PC-9 (cell line): ENCODE measurements around the gene LPAR1. TPM values are rescaled to one million over a fixed set of nuclear protein-coding genes. Genes with fewer than 3 reads are reported as not detected.

Source experiments
- BruUV-seq: library from RNA; stranded (reverse); fragments of 400-500 nt; replicated peaks from 2 replicates; lab custom pipeline; 2021; lab: Mats Ljungman, UMichigan
- CTCF ChIA-PET: fragments of 300-600 bp; sonication (Branson Sonifier 250); formaldehyde crosslinking; loops from one replicate; lab custom pipeline; 2022; ENCODE audit warnings: antibody characterized with exemption; lab: Charles Lee
- POLR2A ChIA-PET: fragments of 300-600 bp; sonication (Branson Sonifier 250); formaldehyde crosslinking; loops from one replicate; lab custom pipeline; 2022; ENCODE audit warnings: antibody characterized with exemption; ENCODE audit not compliant: unreplicated experiment; lab: Charles Lee
- DNase-seq, 2 experiments: peaks; one replicate each; pipeline versions ENCODE4 v3.0.0 to v3.0.0-alpha.2; 2015 to 2022; ENCODE audit warnings: mixed read lengths in 1 of 2
- H2AFZ ChIP-seq: fragments of 200-600 bp; sonication (generic); 2 replicates; pipeline ENCODE4 v1.8.1; 2017; ENCODE audit warnings: antibody characterized with exemption
- H3F3A ChIP-seq: fragments of 200-600 bp; sonication (generic); 2 replicates; pipeline ENCODE4 v1.8.1; 2017; ENCODE audit warnings: antibody characterized with exemption, mild to moderate bottlenecking, low read depth; ENCODE audit not compliant: insufficient read depth
- H3K27ac ChIP-seq: fragments of 200-600 bp; sonication (generic); 2 replicates; pipeline ENCODE4 v1.6.1; 2016; ENCODE audit warnings: mixed run types
- H3K27me3 ChIP-seq: fragments of 200-600 bp; sonication (generic); 2 replicates; pipeline ENCODE4 v1.6.1; 2016; ENCODE audit warnings: low read depth, mixed run types; ENCODE audit not compliant: insufficient read depth
- H3K36me3 ChIP-seq: fragments of 200-600 bp; sonication (generic); 2 replicates; pipeline ENCODE4 v1.6.1; 2016; ENCODE audit warnings: low read depth, mixed run types
- H3K4me1 ChIP-seq: fragments of 200-600 bp; sonication (generic); replicated peaks from 2 replicates; pipeline ENCODE4 v1.6.1; 2016; ENCODE audit warnings: mixed run types; ENCODE audit not compliant: insufficient read depth
- H3K4me2 ChIP-seq: fragments of 200-600 bp; sonication (generic); 2 replicates; pipeline ENCODE4 v1.6.1; 2017; ENCODE audit warnings: mixed run types
- H3K4me3 ChIP-seq: fragments of 200-600 bp; sonication (generic); 2 replicates; pipeline ENCODE4 v1.6.1; 2016; ENCODE audit warnings: mixed run types
- H3K79me2 ChIP-seq: fragments of 200-600 bp; sonication (generic); 2 replicates; pipeline ENCODE4 v1.6.1; 2017; ENCODE audit warnings: low read depth, mixed run types
- H3K9me2 ChIP-seq: fragments of 200-600 bp; sonication (generic); 2 replicates; pipeline ENCODE4 v1.8.1; 2017; ENCODE audit warnings: mild to moderate bottlenecking; ENCODE audit not compliant: insufficient read depth
- H3K9me3 ChIP-seq: fragments of 200-600 bp; sonication (generic); 2 replicates; pipeline ENCODE4 v1.8.1; 2016; ENCODE audit warnings: low read depth; ENCODE audit not compliant: insufficient read depth
- H4K20me1 ChIP-seq: fragments of 200-600 bp; sonication (generic); 2 replicates; pipeline ENCODE4 v1.8.1; 2017; ENCODE audit not compliant: insufficient read depth
- EZH2 ChIP-seq: fragments of 200-600 bp; sonication (generic); IDR thresholded peaks from 2 replicates; pipeline ENCODE4 v1.8.0; 2017; ENCODE audit warnings: antibody characterized with exemption, low read depth
- intact Hi-C: fragments of 100-400 bp; cut with micrococcal nuclease; formaldehyde crosslinking; loops from one replicate; pipeline ENCODE4 v1.10.0; 2022; ENCODE audit not compliant: unreplicated experiment
- total RNA-seq: library from RNA; stranded (reverse); gene quantifications from 2 replicates; pipeline ENCODE4 v1.2.3, GENCODE V29; 2021
- TF ChIP-seq, protein P1 (sequence below): fragments of 200-600 bp; sonication (generic); conservative IDR thresholded peaks from 2 replicates; pipeline ENCODE4 v1.6.1; 2017; ENCODE audit warnings: mixed run types, antibody characterized with exemption, mild to moderate bottlenecking, moderate library complexity

LPAR1 gene
- total RNA-seq, 1 experiment from 2014 or later, result 11.8 TPM

DNA sequence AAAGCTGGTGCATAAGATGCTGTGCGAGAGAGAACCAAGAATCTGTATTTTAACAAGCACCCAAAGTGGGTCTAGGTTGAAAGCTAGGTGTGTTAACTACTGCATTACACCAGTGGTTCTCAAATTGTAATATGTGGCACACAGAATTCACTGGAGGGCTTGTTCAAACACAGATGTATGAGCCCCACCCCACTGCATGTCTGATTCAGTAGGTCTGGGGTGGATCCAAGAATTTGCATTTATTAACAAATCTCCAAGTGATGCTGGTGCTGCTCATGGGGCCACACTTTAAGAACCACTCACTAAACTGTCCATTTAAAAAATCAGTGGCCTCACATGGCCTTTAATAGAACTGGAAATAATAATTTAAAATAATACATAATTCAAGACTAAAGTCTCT lies 40.4 kb downstream of the LPAR1 start:
- CTCF ChIA-PET, result no interaction called here

DNA sequence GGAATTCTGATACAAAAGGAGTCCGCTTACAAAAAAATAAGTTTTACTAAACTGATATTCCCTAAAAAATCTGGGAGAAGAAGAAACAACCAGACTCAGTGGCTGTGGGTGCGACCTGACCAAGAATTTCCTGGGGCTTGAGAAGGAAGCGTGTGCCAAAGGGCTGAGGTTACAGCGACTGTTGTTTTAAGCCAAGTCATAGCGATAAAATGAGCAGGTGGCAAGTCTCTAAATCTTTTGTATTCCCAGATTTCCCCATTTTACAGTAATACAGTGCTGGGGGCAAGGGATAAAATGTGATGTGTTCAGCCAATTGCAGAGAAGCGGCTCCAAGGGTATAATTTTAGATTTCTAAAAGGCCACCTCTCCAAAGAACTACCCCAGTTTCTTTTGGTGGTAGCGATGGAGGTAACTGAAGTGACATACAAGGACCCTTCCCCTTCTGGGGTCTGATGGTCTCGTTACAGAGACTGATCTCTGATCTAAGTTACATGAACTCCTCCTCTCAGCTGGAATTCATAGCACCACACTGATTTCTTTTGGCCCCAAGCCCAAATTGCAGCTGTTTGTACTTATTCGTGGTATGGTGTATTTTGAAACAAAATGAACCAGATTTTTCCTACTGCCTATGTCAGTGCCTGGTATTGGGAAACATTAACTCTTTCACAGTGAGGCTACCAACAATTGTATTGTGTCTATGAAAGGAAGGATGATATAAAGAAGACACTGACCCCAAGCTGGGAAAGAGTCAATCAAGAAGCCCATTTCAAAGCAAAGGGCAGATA lies 41.6 kb downstream of the LPAR1 start:
- POLR2A ChIA-PET, result no interaction called here
- Histone ChIP-seq H3F3A (no peaks in the 10 kb centered on the region), H3K36me3 (no peaks in the 10 kb centered on the region), H3K9me2 (no peaks in the 10 kb centered on the region), H3K9me3 (no peaks in the 10 kb centered on the region), H3K27me3 (no peaks in the 10 kb centered on the region), H3K4me2 (no peak overlapping the region), H3K27ac (no peak overlapping the region), H3K79me2 (no peaks in the 10 kb centered on the region), H3K4me1 (no peaks in the 10 kb centered on the region), H4K20me1 (no peaks in the 10 kb centered on the region), H2AFZ (no peak overlapping the region), H3K4me3 (no peak overlapping the region)
- CTCF ChIA-PET, result no interaction called here
- intact Hi-C loops, result no loop called here
- DNase-seq, result no peak
- no TSS peak for BruUV-seq
- TF ChIP-seq EZH2, result no peak
- TF ChIP-seq, protein P1, sequence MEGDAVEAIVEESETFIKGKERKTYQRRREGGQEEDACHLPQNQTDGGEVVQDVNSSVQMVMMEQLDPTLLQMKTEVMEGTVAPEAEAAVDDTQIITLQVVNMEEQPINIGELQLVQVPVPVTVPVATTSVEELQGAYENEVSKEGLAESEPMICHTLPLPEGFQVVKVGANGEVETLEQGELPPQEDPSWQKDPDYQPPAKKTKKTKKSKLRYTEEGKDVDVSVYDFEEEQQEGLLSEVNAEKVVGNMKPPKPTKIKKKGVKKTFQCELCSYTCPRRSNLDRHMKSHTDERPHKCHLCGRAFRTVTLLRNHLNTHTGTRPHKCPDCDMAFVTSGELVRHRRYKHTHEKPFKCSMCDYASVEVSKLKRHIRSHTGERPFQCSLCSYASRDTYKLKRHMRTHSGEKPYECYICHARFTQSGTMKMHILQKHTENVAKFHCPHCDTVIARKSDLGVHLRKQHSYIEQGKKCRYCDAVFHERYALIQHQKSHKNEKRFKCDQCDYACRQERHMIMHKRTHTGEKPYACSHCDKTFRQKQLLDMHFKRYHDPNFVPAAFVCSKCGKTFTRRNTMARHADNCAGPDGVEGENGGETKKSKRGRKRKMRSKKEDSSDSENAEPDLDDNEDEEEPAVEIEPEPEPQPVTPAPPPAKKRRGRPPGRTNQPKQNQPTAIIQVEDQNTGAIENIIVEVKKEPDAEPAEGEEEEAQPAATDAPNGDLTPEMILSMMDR, result no peak

More for the DNA sequence above, 40.4 kb downstream of the LPAR1 start:
- intact Hi-C loops, result no loop called here
- Histone ChIP-seq H3K4me2 (no peak overlapping the region), H4K20me1 (no peaks in the 10 kb centered on the region), H3K4me3 (no peak overlapping the region), H3K36me3 (no peaks in the 10 kb centered on the region), H3K4me1 (no peaks in the 10 kb centered on the region), H3K27me3 (no peaks in the 10 kb centered on the region), H2AFZ (no peak overlapping the region), H3F3A (no peaks in the 10 kb centered on the region), H3K9me2 (no peaks in the 10 kb centered on the region; the same call in 1 of the 2 replicates), H3K79me2 (no peaks in the 10 kb centered on the region), H3K27ac (no peak overlapping the region), H3K9me3 (no peaks in the 10 kb centered on the region)
- TF ChIP-seq EZH2, result no peak
- TF ChIP-seq, protein P1, result no peak
- DNase-seq, result no peak
- BruUV-seq, result no TSS peak
- POLR2A ChIA-PET, result no interaction called here

- TF ChIP-seq, protein P1, result no peak
- TF ChIP-seq EZH2, result no peak
- H3K4me3 ChIP-seq, result no peak overlapping the region
- H4K20me1 ChIP-seq, result no peaks in the 10 kb centered on the region
- no peak overlapping the region for H3K27ac ChIP-seq
- H3K36me3 ChIP-seq, result no peaks in the 10 kb centered on the region
- no TSS peak for BruUV-seq
- intact Hi-C loops, result no loop called here
- H3F3A ChIP-seq, result no peaks in the 10 kb centered on the region
- H3K4me1 ChIP-seq, result no peaks in the 10 kb centered on the region
- no peaks in the 10 kb centered on the region for H3K79me2 ChIP-seq
- no peak overlapping the region for H3K4me2 ChIP-seq
- POLR2A ChIA-PET, result no interaction called here
- H2AFZ ChIP-seq, result no peak overlapping the region
- no peaks in the 10 kb centered on the region for H3K9me3 ChIP-seq
- DNase-seq, result no peak
- CTCF ChIA-PET, result no interaction called here
- H3K9me2 ChIP-seq, result no peaks in the 10 kb centered on the region
- H3K27me3 ChIP-seq, result no peaks in the 10 kb centered on the region
Measured at GRCh38 chr9:110995420-110996340, 42.6 kb downstream of the LPAR1 start.
